Pancreas (tissue), 10 donors: ENCODE data around the gene BCL10. TPM values are rescaled to one million over a fixed set of nuclear protein-coding genes. Genes with fewer than 3 reads are reported as not detected.

Experiments
- ATAC-seq, 4 donors: fragments of 200-7000 bp; cut with Tn5 transposase; one replicate each; pipeline versions ENCODE4 v1.8.0 to v1.9.1; 2020; ENCODE audit warnings: mild to moderate bottlenecking in 4 of 4, moderate library complexity in 4 of 4
- DNase-seq, 6 donors: peaks; one replicate each; pipeline ENCODE4 v3.0.0-alpha.2; 2020
- FAIRE-seq: peaks from 2 replicates; lab custom pipeline; 2012; peaks lifted over from hg19 to GRCh38; lab: Jason Lieb, UNC
- H3K27ac ChIP-seq, 4 donors: fragments of 200-600 bp; sonication (generic); 1 replicate in 3 of 4; 2 replicates in 1 of 4; pipeline versions ENCODE4 v1.5.0 to v1.8.0; 2020
- H3K27me3 ChIP-seq, 4 donors: fragments of 200-600 bp; one replicate each; pipeline ENCODE4 v1.8.0; 2021
- H3K36me3 ChIP-seq, 3 donors: fragments of 200-600 bp; sonication (generic) in 1 of 3; one replicate each; pipeline versions ENCODE4 v1.5.0 to v1.8.0; 2020 to 2021
- H3K4me1 ChIP-seq, 3 donors: fragments of 200-600 bp; one replicate each; pipeline ENCODE4 v1.8.0; 2021
- H3K4me3 ChIP-seq, 4 donors: fragments of 200-600 bp; sonication (generic) in 2 of 4; one replicate each; pipeline versions ENCODE4 v1.5.0 to v1.8.0; 2020 to 2021
- H3K9me3 ChIP-seq, 4 donors: fragments of 200-600 bp; one replicate each; pipeline ENCODE4 v1.8.0; 2021
- CTCF ChIP-seq, 4 donors: fragments of 200-600 bp; sonication (generic) in 3 of 4; IDR thresholded peaks; one replicate each; pipeline versions ENCODE4 v1.5.0 to v1.8.0; 2021; ENCODE audit warnings: antibody characterized with exemption in 4 of 4
- WGBS, 2 donors: extraction: QIAGEN DNeasy Blood & Tissue Kit; methylation state at CpG; one replicate each; pipeline ENCODE4 v1.1.7; 2013; 5-methylcytosine and 5-hydroxymethylcytosine counted together
- intact Hi-C, 3 donors: fragments of 100-400 bp; cut with DNase I; formaldehyde crosslinking; loops; one replicate each; pipeline versions ENCODE4 v1.11.1 to v1.14.2; 2022
- polyA plus RNA-seq, 2 donors: library from polyadenylated mRNA; stranded (reverse); fragments of 200-250 nt; gene quantifications; one replicate each; pipeline ENCODE4 v1.2.3, GENCODE V29; 2013
- total RNA-seq, 6 donors: library from RNA; stranded (reverse); fragmentation: NEBNext Ultra II Directional in 4 of 6; extraction: Animal tissue kit (Norgen Biotek cat#: 25700) in 4 of 6; gene quantifications; one replicate each; pipeline versions ENCODE4 v1.2.1 to v1.2.4, GENCODE V29; 2021 to 2023
- donor health status: healthy with polysubstance abuse.
- donor health status: DM: no; HTN: no; CAD: no; lungs with moderate emphysema.
- donor health status: DM: no; HTN: no; CAD: no.
- donor health status: control.
- donor health status: control.
- donor health status: Bipolar disorder and iron deficiency.
- donor health status: DM: yes; HTN: yes; CAD: no.
- donor health status: DM: no; HTN: no; CAD: no.
- donor health status: DM: no; HTN: no; CAD: no.
- donor health status: DM: yes; HTN: yes; CAD: no.

The BCL10 gene
- total and polyA plus RNA-seq, 8 donors = 3.2 to 16.9 (median 7.6) TPM

- FAIRE-seq (no peak), DNase-seq (no peak), ATAC-seq (no peak)
- no peak for TF ChIP-seq CTCF (IDR thresholded peaks at IDR 0.05)
- no peak overlapping the region for H3K4me3 ChIP-seq
- H3K9me3 ChIP-seq = no peaks in the 10 kb centered on the region
- no peaks in the 10 kb centered on the region for H3K4me1 ChIP-seq
- 86 to 94% methylated on average over 4 of the region's 4 CpGs for WGBS, 2 donors
- H3K36me3 ChIP-seq = no peaks in the 10 kb centered on the region
- no peaks in the 10 kb centered on the region for H3K27me3 ChIP-seq
- H3K27ac ChIP-seq = no peak overlapping the region
- intact Hi-C loops = no loop called here
Measured at GRCh38 chr1:85289848-85290335, 13.5 kb upstream of the BCL10 start.

GRCh38 chr1:85289207-85289847 lies 12.9 kb upstream of the BCL10 start:
- DNase-seq = no peak
- intact Hi-C loops = no loop called here
- no peaks in the 10 kb centered on the region for H3K4me1 ChIP-seq
- no peaks in the 10 kb centered on the region for H3K27me3 ChIP-seq
- H3K4me3 ChIP-seq = no peak overlapping the region
- H3K36me3 ChIP-seq = no peaks in the 10 kb centered on the region
- FAIRE-seq = no peak
- H3K27ac ChIP-seq = no peak overlapping the region
- no peak for TF ChIP-seq CTCF (IDR thresholded peaks at IDR 0.05)
- no peaks in the 10 kb centered on the region for H3K9me3 ChIP-seq
- ATAC-seq = peak in 2 of 4 donors; percentile 55 to 64
- 86 to 93% methylated on average over 9 of the region's 9 CpGs for WGBS, 2 donors

- intact Hi-C loops = no loop called here
- Histone ChIP-seq H3K36me3 (no peaks in the 10 kb centered on the region), H3K4me3 (no peak overlapping the region), H3K4me1 (no peaks in the 10 kb centered on the region), H3K9me3 (no peaks in the 10 kb centered on the region), H3K27ac (no peak overlapping the region), H3K27me3 (no peaks in the 10 kb centered on the region)
- 83% methylated on average over 2 of the region's 2 CpGs for WGBS, 2 donors
- ATAC-seq = no peak
- DNase-seq = no peak
- FAIRE-seq = no peak
- TF ChIP-seq CTCF (IDR thresholded peaks at IDR 0.05) = no peak
Measured at GRCh38 chr1:85284202-85284601, 7.8 kb upstream of the BCL10 start.

- H3K9me3 ChIP-seq = no peaks in the 10 kb centered on the region
- no peaks in the 10 kb centered on the region for H3K27me3 ChIP-seq
- DNase-seq = peak; percentile 70 to 84 (median 74)
- no peaks in the 10 kb centered on the region for H3K36me3 ChIP-seq
- H3K4me3 ChIP-seq = no peak overlapping the region
- H3K4me1 ChIP-seq = no peaks in the 10 kb centered on the region
- intact Hi-C loops = no loop called here
- peak; percentile 76 to 96 (median 92) for ATAC-seq
- H3K27ac ChIP-seq = no peak overlapping the region
- no peak for FAIRE-seq
- TF ChIP-seq CTCF (IDR thresholded peaks at IDR 0.05) = no peak
- 57 to 62% methylated on average over 11 of the region's 11 CpGs for WGBS, 2 donors
Measured at GRCh38 chr1:85283475-85284199, 7.2 kb upstream of the BCL10 start.

- Histone ChIP-seq H3K36me3 (no peaks in the 10 kb centered on the region), H3K27me3 (no peaks in the 10 kb centered on the region), H3K4me3 (no peak overlapping the region), H3K27ac (no peak overlapping the region), H3K4me1 (no peaks in the 10 kb centered on the region), H3K9me3 (no peaks in the 10 kb centered on the region)
- FAIRE-seq (no peak), ATAC-seq (no peak), DNase-seq (no peak)
- WGBS, 2 donors = 88 to 90% methylated on average over 1 of the region's 1 CpG
- TF ChIP-seq CTCF (IDR thresholded peaks at IDR 0.05) = no peak
- intact Hi-C loops = no loop called here
Measured at GRCh38 chr1:85282424-85282823, 6.0 kb upstream of the BCL10 start.
